HCT116 (cell line): ENCODE results near the gene GSTM4.

Experiments
- ATF3 ChIP-seq: IDR thresholded peaks from 2 replicates; pipeline ENCODE4 v1.6.1; 2012
- CBX3 ChIP-seq: IDR thresholded peaks from 2 replicates; pipeline ENCODE4 v1.6.1; 2012; ENCODE audit warnings: low read depth
- CEBPB ChIP-seq: IDR thresholded peaks from 2 replicates; pipeline ENCODE4 v1.6.1; 2012; ENCODE audit warnings: low read depth
- EGR1 ChIP-seq: IDR thresholded peaks from 2 replicates; pipeline ENCODE4 v1.6.1; 2012; ENCODE audit warnings: low read depth
- EZH2 ChIP-seq: fragments of 200-600 bp; sonication (generic); IDR thresholded peaks from 2 replicates; pipeline ENCODE4 v1.6.1; 2017; ENCODE audit warnings: antibody characterized with exemption, mixed run types
- POLR2A ChIP-seq: IDR thresholded peaks from 2 replicates; pipeline ENCODE4 v1.7.0; 2011; ENCODE audit warnings: borderline replicate concordance; ENCODE audit not compliant: insufficient read depth, insufficient read length; ENCODE audit errors: extremely low read depth
- POLR2AphosphoS5 ChIP-seq: IDR thresholded peaks from 2 replicates; pipeline ENCODE4 v1.6.1; 2011; ENCODE audit warnings: mild to moderate bottlenecking, low read depth, low read length, moderate library complexity
- RAD21 ChIP-seq: IDR thresholded peaks from 2 replicates; pipeline ENCODE4 v1.6.1; 2012; ENCODE audit warnings: low read depth, mild to moderate bottlenecking
- SP1 ChIP-seq: IDR thresholded peaks from 2 replicates; pipeline ENCODE4 v1.6.1; 2012; ENCODE audit warnings: low read depth
- ZNF274 ChIP-seq: fragments of 200-500 bp; sonication (Bioruptor generic); IDR thresholded peaks from 2 replicates; pipeline ENCODE4 v1.6.1; 2014; ENCODE audit warnings: mild to moderate bottlenecking, low read depth, low read length, inconsistent platforms
- TF ChIP-seq, protein P1 (sequence below), 3 experiments: fragments of 200-600 bp in 1 of 3; sonication (generic) in 1 of 3; IDR thresholded peaks in 2 of 3; conservative IDR thresholded peaks in 1 of 3; 2 replicates each; pipeline ENCODE4 v1.5.1; 2012 to 2017; ENCODE audit warnings: low read depth in 2 of 3, low read length in 2 of 3, antibody characterized with exemption in 1 of 3, borderline replicate concordance in 1 of 3, control low read depth in 1 of 3, mild to moderate bottlenecking in 1 of 3, mixed read lengths in 1 of 3, mixed run types in 1 of 3, moderate library complexity in 1 of 3; ENCODE audit not compliant: insufficient read depth in 1 of 3
- TF ChIP-seq, protein P2 (sequence below): IDR thresholded peaks from 2 replicates; pipeline ENCODE4 v1.6.1; 2012; ENCODE audit warnings: low read depth

DNA sequence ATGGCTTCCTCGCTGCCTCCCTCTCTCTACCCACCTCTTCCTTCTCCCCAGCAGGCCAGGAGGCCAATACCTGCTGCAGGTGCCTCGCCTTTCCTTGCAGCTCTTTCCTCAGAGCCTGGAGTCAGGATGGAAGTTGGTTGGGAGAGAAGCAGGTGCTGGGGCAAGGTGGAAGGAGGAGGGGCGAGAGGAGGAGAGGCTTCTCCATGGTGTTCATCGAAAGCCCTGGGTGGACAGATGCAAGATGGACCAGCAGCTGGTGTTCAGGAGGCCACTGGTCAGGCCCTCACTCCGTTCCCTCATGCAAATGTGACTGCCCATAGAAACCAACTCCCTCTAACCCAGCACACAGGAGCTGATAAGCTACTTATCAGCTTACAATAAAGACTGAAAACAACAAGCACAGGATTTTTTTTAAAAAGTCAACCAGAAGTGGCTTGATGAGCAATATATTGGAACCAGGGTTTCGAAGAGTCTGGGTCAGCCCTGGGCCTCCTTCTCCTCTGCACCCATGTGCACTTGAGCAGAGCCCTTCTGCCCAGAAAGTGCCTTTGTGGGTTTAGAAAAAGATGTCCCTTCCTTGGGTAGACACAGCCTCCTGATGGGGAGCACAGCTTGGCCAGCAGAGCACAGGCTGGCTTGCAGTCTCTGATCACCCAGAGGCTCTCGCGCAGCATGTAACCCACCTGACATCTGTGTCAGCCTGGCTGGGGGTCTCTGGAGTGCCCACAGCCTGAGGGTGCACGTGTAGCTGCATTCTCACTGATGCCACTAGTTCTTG is 16.6 kb upstream of the GSTM4 start:
- TF ChIP-seq POLR2A (no peak), EZH2 (no peak), CBX3 (no peak), SP1 (no peak), RAD21 (no peak), ZNF274 (no peak), POLR2AphosphoS5 (no peak), CEBPB (no peak), EGR1 (no peak), ATF3 (no peak)
- TF ChIP-seq, protein P1, sequence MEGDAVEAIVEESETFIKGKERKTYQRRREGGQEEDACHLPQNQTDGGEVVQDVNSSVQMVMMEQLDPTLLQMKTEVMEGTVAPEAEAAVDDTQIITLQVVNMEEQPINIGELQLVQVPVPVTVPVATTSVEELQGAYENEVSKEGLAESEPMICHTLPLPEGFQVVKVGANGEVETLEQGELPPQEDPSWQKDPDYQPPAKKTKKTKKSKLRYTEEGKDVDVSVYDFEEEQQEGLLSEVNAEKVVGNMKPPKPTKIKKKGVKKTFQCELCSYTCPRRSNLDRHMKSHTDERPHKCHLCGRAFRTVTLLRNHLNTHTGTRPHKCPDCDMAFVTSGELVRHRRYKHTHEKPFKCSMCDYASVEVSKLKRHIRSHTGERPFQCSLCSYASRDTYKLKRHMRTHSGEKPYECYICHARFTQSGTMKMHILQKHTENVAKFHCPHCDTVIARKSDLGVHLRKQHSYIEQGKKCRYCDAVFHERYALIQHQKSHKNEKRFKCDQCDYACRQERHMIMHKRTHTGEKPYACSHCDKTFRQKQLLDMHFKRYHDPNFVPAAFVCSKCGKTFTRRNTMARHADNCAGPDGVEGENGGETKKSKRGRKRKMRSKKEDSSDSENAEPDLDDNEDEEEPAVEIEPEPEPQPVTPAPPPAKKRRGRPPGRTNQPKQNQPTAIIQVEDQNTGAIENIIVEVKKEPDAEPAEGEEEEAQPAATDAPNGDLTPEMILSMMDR (IDR thresholded peaks at IDR 0.05 in 2 of 3, conservative IDR thresholded peaks at IDR 0.05 in 1 of 3; ENCODE audit: borderline replicate concordance in 1 of 3, insufficient read depth in 1 of 3, low read depth in 2 of 3, low read length in 2 of 3): no peak
- TF ChIP-seq, protein P2, sequence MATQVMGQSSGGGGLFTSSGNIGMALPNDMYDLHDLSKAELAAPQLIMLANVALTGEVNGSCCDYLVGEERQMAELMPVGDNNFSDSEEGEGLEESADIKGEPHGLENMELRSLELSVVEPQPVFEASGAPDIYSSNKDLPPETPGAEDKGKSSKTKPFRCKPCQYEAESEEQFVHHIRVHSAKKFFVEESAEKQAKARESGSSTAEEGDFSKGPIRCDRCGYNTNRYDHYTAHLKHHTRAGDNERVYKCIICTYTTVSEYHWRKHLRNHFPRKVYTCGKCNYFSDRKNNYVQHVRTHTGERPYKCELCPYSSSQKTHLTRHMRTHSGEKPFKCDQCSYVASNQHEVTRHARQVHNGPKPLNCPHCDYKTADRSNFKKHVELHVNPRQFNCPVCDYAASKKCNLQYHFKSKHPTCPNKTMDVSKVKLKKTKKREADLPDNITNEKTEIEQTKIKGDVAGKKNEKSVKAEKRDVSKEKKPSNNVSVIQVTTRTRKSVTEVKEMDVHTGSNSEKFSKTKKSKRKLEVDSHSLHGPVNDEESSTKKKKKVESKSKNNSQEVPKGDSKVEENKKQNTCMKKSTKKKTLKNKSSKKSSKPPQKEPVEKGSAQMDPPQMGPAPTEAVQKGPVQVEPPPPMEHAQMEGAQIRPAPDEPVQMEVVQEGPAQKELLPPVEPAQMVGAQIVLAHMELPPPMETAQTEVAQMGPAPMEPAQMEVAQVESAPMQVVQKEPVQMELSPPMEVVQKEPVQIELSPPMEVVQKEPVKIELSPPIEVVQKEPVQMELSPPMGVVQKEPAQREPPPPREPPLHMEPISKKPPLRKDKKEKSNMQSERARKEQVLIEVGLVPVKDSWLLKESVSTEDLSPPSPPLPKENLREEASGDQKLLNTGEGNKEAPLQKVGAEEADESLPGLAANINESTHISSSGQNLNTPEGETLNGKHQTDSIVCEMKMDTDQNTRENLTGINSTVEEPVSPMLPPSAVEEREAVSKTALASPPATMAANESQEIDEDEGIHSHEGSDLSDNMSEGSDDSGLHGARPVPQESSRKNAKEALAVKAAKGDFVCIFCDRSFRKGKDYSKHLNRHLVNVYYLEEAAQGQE: no peak
